Parathyroid adenoma (tissue), 2 donors: ENCODE data around the gene ETS2.

Experiments
- H2AFZ ChIP-seq: fragments of 300-600 bp; sonication (generic); one replicate; pipeline ENCODE4 v1.7.0; 2017; ENCODE audit warnings: antibody characterized with exemption, mild to moderate bottlenecking
- H3K27ac ChIP-seq: fragments of 300-600 bp; sonication (generic); one replicate; pipeline ENCODE4 v1.7.0; 2017
- H3K27me3 ChIP-seq: fragments of 300-600 bp; sonication (generic); one replicate; pipeline ENCODE4 v1.7.0; 2017; ENCODE audit warnings: low read length; ENCODE audit not compliant: control insufficient read depth, insufficient read depth
- H3K36me3 ChIP-seq: fragments of 300-600 bp; sonication (generic); one replicate; pipeline ENCODE4 v1.7.0; 2017; ENCODE audit warnings: low read length; ENCODE audit not compliant: control insufficient read depth, insufficient read depth
- H3K4me1 ChIP-seq: fragments of 300-600 bp; sonication (generic); one replicate; pipeline ENCODE4 v1.7.0; 2017; ENCODE audit warnings: control low read depth
- H3K4me2 ChIP-seq: fragments of 300-600 bp; sonication (generic); one replicate; pipeline ENCODE4 v1.7.0; 2017; ENCODE audit warnings: low read length
- H3K4me3 ChIP-seq: fragments of 300-600 bp; sonication (generic); one replicate; pipeline ENCODE4 v1.7.0; 2017; ENCODE audit warnings: low read depth, low read length
- H3K79me2 ChIP-seq: fragments of 300-600 bp; sonication (generic); one replicate; pipeline ENCODE4 v1.7.0; 2017; ENCODE audit warnings: control low read depth
- H3K9ac ChIP-seq: fragments of 300-600 bp; sonication (generic); one replicate; pipeline ENCODE4 v1.7.0; 2017; ENCODE audit warnings: mild to moderate bottlenecking
- H3K9me3 ChIP-seq: fragments of 300-600 bp; sonication (generic); one replicate; pipeline ENCODE4 v1.7.0; 2017; ENCODE audit warnings: low read length; ENCODE audit not compliant: control insufficient read depth
- TF ChIP-seq, protein P1 (sequence below): fragments of 300-600 bp; sonication (generic); IDR thresholded peaks from one replicate; pipeline ENCODE4 v1.7.0; 2017; ENCODE audit warnings: antibody characterized with exemption, mild to moderate bottlenecking
- donor health status: primary hyperparathyroidism.

The ETS2 gene

DNA sequence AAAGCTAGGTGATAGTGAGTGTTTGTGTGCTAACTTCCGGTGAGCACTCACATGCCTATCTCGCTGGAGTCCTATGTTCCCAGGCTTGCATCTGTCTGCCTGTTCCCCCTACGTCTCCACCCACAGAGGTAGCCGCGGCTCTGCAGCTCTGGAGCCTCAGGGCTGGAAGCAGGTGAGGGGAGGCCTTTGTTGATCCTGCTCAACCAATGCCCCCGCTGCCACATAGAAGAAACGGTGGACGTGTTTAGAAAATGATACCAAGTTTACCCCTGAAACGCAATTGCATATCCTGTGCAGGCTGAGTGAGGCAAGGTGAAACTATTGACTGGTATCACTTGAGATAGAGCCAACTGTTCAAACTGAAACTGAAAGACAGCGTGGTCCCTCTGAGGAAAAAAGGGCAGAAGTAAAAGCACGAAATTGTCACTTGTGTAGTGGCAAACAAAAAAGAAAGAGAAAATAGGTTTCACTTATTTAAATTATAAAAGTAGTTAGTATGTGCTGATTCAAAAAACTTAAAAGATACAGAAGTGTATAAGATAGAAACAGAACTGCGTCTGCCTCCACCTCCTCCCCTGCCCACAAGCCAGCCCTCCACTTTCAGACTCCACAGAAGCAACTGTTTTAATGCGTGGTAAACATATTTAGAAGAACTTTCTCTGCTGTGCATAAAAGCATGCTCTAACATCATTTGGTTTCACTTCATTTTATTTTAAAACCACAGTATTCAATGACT is 38.6 kb upstream of the ETS2 start:
- Histone ChIP-seq H2AFZ (no peak overlapping the region), H3K36me3 (no peaks in the 10 kb centered on the region), H3K9ac (no peak overlapping the region), H3K79me2 (no peaks in the 10 kb centered on the region), H3K27ac (no peak overlapping the region), H3K4me1 (no peaks in the 10 kb centered on the region), H3K4me3 (peak overlapping the region; percentile 1), H3K27me3 (no peaks in the 10 kb centered on the region), H3K9me3 (no peaks in the 10 kb centered on the region), H3K4me2 (peak overlapping the region; percentile 11)
- TF ChIP-seq, protein P1, sequence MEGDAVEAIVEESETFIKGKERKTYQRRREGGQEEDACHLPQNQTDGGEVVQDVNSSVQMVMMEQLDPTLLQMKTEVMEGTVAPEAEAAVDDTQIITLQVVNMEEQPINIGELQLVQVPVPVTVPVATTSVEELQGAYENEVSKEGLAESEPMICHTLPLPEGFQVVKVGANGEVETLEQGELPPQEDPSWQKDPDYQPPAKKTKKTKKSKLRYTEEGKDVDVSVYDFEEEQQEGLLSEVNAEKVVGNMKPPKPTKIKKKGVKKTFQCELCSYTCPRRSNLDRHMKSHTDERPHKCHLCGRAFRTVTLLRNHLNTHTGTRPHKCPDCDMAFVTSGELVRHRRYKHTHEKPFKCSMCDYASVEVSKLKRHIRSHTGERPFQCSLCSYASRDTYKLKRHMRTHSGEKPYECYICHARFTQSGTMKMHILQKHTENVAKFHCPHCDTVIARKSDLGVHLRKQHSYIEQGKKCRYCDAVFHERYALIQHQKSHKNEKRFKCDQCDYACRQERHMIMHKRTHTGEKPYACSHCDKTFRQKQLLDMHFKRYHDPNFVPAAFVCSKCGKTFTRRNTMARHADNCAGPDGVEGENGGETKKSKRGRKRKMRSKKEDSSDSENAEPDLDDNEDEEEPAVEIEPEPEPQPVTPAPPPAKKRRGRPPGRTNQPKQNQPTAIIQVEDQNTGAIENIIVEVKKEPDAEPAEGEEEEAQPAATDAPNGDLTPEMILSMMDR, result no peak

DNA sequence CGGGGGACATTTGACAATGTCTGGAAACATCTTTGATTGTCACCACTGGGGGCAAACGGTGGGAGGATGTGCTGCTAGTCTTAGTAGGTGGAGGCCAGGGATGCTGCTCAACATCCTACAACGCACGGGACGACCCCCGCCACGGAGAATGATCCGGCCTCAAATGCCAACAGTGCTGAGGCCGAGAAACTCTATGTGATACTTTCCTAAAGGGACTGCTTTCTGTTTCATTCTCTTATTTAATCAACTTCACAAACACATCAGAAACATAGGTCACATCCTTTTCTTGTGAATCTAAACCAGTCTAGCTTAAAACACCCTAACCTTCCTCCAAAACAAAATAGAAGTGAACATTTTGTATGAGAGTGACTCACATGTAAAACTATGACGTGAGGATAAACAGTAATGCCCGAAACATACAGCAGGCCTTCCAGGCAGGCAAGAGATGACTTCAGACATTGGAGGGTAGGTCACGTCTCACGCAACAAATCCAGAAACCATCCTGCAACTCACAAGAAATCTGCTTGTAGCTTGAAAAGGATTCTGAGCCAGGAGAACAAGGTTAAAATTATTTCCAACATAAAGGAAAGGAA is 37.2 kb upstream of the ETS2 start:
- TF ChIP-seq, protein P1, result no peak
- Histone ChIP-seq H3K4me1 (no peaks in the 10 kb centered on the region), H3K36me3 (no peaks in the 10 kb centered on the region), H2AFZ (no peak overlapping the region), H3K4me3 (no peak overlapping the region), H3K9ac (no peak overlapping the region), H3K27me3 (no peaks in the 10 kb centered on the region), H3K4me2 (no peak overlapping the region), H3K9me3 (no peaks in the 10 kb centered on the region), H3K27ac (no peak overlapping the region), H3K79me2 (no peaks in the 10 kb centered on the region)

DNA sequence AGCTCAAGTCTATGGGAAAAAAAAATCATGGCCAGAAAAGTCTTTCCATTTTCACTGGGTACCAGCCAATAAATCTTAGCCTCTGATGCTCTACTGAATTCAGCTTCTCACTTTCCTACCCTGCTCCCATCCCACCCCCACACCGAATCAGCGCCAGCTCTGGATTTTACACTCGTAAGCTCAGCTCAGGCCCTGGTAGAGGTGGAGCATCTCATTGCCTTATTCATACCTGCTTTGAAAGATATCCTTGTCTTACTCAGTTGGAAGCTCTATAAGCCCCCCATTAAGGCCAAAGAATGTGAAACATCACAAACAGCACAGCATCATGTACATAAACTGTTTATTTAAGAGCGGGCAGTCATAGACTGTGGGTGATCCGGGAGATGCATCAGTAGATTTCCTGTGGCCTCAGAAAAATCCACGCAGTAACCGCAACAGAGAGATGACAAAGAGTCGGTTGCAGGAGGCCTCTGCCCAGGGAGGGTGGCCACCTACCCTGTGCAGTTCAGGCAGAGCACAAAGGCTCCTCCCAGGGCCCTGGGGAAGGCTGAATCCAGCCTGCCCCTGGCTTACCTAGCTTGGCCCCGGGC is 36.4 kb upstream of the ETS2 start:
- H3K9ac ChIP-seq, result no peak overlapping the region
- TF ChIP-seq, protein P1, result no peak
- H3K4me3 ChIP-seq, result no peak overlapping the region
- H3K79me2 ChIP-seq, result no peaks in the 10 kb centered on the region
- no peak overlapping the region for H3K4me2 ChIP-seq
- H3K27ac ChIP-seq, result no peak overlapping the region
- H3K27me3 ChIP-seq, result no peaks in the 10 kb centered on the region
- no peak overlapping the region for H2AFZ ChIP-seq
- no peaks in the 10 kb centered on the region for H3K4me1 ChIP-seq
- no peaks in the 10 kb centered on the region for H3K9me3 ChIP-seq
- H3K36me3 ChIP-seq, result no peaks in the 10 kb centered on the region

DNA sequence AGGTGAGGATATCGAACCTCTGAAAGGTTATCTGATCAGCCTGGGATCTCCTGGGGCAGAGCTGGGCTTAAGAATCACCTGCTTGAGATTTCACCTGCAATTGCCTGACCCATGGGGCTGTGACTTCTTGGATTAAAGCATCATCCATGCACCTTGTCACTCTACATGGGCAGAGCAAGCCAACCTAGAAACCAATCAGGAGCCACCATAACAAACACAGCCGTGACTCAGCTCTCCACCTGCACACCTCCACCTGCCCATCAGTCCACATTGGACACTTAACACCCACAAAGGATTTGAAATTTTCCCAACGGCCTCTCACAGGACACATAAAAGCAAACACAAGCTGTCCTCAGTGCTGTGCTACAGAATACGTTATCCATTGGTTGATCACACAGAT is 35.1 kb upstream of the ETS2 start:
- H3K36me3 ChIP-seq, result no peaks in the 10 kb centered on the region
- no peaks in the 10 kb centered on the region for H3K9me3 ChIP-seq
- no peak overlapping the region for H3K9ac ChIP-seq
- no peaks in the 10 kb centered on the region for H3K79me2 ChIP-seq
- H2AFZ ChIP-seq, result no peak overlapping the region
- no peak overlapping the region for H3K4me2 ChIP-seq
- H3K4me1 ChIP-seq, result no peaks in the 10 kb centered on the region
- H3K4me3 ChIP-seq, result no peak overlapping the region
- TF ChIP-seq, protein P1, result no peak
- H3K27me3 ChIP-seq, result no peaks in the 10 kb centered on the region
- no peak overlapping the region for H3K27ac ChIP-seq
